GM19351 (cell line): Measurements from ENCODE around the gene TRPM2.

Experiments used
- ATAC-seq: cut with Tn5 transposase; IDR thresholded peaks from one replicate; pipeline ENCODE4 v1.9.1; 2021; ENCODE audit warnings: mild to moderate bottlenecking, moderate library complexity; ENCODE audit not compliant: unreplicated experiment

TRPM2 gene

DNA sequence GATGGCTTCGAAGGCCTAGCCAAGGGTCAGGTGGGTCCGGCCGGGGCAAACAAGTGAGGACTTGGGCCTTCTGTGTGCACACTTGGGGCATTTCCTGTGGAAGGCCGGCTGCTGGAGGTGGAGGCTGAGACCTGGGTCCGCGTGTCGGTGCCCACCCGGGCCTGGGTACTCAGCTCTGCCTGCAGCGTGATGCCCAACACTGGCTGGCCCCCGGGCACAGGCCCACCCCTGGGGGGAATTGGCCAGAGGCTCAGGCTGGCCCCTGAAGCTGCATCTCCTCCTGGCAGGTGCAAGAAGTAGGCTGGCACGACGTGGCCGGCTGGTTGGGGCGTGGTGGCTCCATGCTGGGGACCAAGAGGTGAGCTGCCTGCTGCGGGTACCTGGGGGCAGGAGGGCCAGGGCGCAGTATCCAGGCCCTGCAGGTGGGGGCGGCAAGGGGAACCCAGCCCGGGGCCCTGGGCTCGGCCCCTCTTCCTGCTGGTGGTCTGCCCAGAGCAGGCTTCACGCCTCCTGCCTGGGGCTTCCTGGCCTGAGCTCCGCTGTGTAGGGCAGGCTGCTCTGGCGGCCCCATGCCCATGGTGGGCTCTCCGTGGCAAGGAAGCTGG, 31.5 kb upstream of the TRPM2 start:
- no peak for ATAC-seq

- no peak for ATAC-seq
These were observed 30.6 kb upstream of the TRPM2 start for GRCh38 chr21:44322621-44323325.

GRCh38 chr21:44323591-44323990, 29.8 kb upstream of the TRPM2 start:
- ATAC-seq: no peak

- ATAC-seq: no peak
These were observed 29.1 kb upstream of the TRPM2 start for GRCh38 chr21:44324106-44324853.

- ATAC-seq: no peak
These were observed 28.6 kb upstream of the TRPM2 start for GRCh38 chr21:44324854-44325107.

DNA sequence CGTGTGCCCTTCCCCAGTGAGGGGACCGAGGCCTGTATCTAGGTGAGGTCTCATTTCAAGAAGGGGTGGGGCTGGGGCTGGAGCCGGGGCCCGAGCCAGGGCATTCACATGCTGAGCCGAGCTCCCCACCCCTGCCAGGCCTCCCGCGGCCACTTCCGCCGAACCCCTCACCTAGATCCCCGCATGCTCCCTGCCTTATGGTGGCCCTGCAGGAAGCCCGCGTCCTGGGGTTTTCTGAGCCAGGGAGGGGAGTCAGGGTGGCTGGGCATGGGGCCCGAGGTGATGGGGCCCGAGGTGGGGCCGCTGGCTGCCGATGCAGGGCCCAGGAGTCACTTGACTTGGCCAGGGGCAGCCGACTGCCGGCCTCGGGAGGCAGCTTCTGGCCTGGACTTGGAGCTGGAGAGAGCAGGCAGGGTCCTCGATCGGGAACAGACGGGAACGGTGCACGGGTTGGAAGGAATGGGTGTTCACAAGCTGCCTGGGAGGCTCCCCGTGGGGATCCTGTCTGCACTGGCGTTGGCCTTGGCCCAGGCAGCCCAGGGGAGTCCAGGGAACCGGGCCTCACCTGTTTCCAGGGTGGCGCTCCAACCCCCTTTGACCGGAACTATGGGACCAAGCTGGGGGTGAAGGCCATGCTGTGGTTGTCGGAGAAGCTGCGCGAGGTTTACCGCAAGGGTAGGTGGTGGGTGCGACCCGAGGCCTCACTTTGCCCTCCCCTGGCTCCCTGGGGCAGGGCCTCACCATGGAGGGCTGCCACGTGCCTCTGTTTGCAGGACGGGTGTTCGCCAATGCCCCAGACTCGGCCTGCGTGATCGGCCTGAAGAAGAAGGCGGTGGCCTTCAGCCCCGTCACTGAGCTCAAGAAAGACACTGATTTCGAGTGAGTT, 27.8 kb upstream of the TRPM2 start:
- ATAC-seq: no peak

GRCh38 chr21:44326272-44326647, 27.2 kb upstream of the TRPM2 start:
- ATAC-seq: no peak

GRCh38 chr21:44326716-44327602, 26.5 kb upstream of the TRPM2 start:
- ATAC-seq: no peak

GRCh38 chr21:44327603-44327974, 25.8 kb upstream of the TRPM2 start:
- ATAC-seq: no peak

GRCh38 chr21:44328242-44328895, 25.1 kb upstream of the TRPM2 start:
- ATAC-seq: no peak

DNA sequence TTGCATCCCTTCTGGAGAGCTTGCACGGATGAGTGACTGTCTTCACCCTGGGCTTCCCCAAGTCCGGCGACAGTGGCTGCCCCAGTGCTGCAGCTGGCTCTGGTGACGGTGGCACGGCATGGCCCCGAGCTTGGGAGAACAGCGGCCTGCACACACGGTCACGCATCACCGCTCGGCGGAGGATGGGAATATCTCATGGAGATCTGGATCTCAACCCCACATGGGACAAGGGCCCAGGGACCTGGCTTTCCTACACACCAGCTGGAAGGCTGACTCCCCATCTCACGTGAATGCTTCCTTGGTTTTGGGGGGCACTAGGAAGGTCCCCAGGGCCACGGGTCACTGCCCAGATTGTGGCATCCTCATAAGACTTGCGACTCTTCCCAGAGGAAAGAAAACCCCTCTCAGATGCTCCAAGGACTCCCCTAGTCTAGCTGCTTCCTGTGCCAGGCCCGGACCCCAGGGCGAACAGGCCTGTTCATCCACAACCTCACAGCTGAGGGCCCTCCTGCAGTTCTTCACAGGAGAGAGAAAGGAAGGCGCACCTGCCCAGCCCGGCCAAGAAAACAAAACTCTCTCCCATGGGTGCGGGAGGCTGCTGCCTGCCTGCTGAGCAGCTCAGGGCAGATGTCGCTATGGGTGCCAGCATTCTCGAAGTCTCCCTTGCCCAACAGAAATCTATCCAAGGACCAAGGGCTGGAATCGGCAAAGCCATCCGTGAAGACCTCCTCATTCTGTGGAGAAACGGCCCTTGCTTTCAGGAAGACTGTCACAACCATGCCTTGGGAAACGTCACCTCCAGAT, 24.1 kb upstream of the TRPM2 start:
- no peak for ATAC-seq

GRCh38 chr21:44329971-44330681, 23.3 kb upstream of the TRPM2 start:
- ATAC-seq: no peak

DNA sequence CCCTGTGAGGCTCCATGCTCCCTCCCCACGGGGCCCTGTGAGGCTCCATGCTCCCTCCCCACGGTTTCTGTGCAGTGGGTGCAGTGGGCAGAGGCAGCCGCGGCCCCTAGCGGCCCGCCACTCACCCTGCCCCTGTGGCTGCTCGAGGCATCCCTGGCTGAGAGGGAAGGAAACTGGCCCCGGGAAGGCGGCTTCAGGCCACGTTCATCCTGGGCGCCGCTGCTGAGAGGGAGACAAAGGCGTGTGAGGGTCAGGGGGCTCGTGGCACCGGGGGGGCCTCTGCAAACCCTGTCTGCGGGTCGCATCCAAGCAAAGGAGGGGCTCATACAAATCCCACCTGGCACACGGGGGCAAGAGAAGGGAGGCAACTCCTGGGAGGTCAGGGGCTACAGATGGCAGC, 22.7 kb upstream of the TRPM2 start:
- no peak for ATAC-seq

DNA sequence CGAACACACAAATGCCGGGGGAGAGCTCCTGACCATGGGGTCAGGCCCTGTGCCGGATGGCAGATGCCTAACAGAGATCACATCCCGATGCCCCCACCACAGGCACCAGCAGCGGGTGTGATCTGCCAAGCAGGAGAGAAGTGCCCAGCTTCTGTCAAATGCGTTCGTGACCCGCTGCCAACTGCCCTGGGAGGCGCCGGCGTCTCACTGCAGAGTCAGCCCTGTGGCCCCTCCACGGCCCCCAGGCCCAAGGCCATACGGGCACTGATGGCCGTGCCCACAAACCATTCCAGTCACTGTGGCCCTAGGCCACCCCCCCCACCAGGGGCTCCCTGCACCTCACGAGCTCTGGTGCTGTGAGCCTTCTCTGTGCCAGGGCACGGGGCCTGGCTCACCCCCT, 22.2 kb upstream of the TRPM2 start:
- no peak for ATAC-seq

- no peak for ATAC-seq
These were observed 21.6 kb upstream of the TRPM2 start for GRCh38 chr21:44331650-44332307.

- ATAC-seq: no peak
These were observed 21.0 kb upstream of the TRPM2 start for GRCh38 chr21:44332383-44332782.

- no peak for ATAC-seq
These were observed 20.5 kb upstream of the TRPM2 start for GRCh38 chr21:44332965-44333364.
